Skeletal muscle tissue (tissue), 4 donors: ENCODE results near the gene SERPINB8. TPM values are rescaled to one million over a fixed set of nuclear protein-coding genes. Genes with fewer than 3 reads are reported as not detected.

ENCODE experiments used
- H3K27ac ChIP-seq: one replicate; pipeline ENCODE4 v1.7.0; 2013; ENCODE audit warnings: mild to moderate bottlenecking, low read depth, low read length, inconsistent platforms
- H3K27me3 ChIP-seq, 3 donors: one replicate each; pipeline ENCODE4 v1.7.0; 2013; ENCODE audit warnings: low read length in 3 of 3; ENCODE audit not compliant: control insufficient read depth in 3 of 3, insufficient read depth in 3 of 3
- H3K36me3 ChIP-seq, 3 donors: one replicate each; pipeline ENCODE4 v1.7.0; 2013; ENCODE audit warnings: low read length in 3 of 3; ENCODE audit not compliant: control insufficient read depth in 3 of 3, insufficient read depth in 3 of 3
- H3K4me1 ChIP-seq, 3 donors: one replicate each; pipeline ENCODE4 v1.7.0; 2013; ENCODE audit warnings: low read length in 3 of 3, mild to moderate bottlenecking in 3 of 3; ENCODE audit not compliant: control insufficient read depth in 3 of 3, insufficient read depth in 3 of 3
- H3K4me3 ChIP-seq, 3 donors: one replicate each; pipeline ENCODE4 v1.7.0; 2013; ENCODE audit warnings: low read length in 3 of 3
- H3K9ac ChIP-seq, 3 donors: one replicate each; pipeline ENCODE4 v1.7.0; 2013; ENCODE audit warnings: low read length in 3 of 3, mild to moderate bottlenecking in 3 of 3, moderate library complexity in 2 of 3, low read depth in 1 of 3
- H3K9me3 ChIP-seq, 3 donors: one replicate each; pipeline ENCODE4 v1.7.0; 2013; ENCODE audit warnings: low read length in 3 of 3; ENCODE audit not compliant: control insufficient read depth in 3 of 3
- total RNA-seq: library from RNA; depleted of rRNA; stranded (reverse); fragments of >200 nt; gene quantifications from one replicate; pipeline ENCODE4 v1.2.3, GENCODE V29; 2014
- donor health status: Osteomylitis.

Gene SERPINB8
- total RNA-seq, 1 donor from 2014 or later = 1.0 TPM

DNA sequence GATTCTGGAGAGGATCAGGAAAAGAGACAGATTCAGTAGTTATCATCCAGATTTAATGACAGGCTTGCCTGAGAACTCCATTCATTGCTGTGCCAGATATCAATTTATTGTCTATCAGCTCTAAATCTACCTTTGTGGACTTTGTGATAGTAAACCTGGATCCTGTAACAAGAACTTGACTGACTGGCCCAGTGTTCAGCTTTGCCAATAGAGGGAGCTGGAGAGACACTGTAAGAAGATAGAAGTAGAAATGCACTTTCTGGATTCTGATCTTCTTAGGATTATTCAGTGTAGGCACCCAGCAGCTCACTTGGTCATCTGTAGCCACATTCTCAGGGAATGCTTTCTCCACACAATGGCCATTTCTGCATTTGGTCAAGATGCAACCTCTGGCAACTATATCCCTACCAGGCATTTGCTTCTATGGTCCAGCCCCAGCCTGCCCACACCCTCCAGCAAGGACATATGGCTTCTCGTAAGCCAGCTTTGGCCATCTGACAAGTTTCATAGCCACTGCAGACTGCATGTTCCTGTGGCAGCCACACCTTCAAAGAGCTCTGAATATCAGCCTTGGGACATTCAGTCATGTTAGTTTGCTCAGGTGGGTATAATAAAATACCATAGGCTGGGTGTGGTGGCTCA lies 6.1 kb upstream of the SERPINB8 start:
- Histone ChIP-seq H3K4me3 (no peak overlapping the region), H3K4me1 (no peaks in the 10 kb centered on the region)

DNA sequence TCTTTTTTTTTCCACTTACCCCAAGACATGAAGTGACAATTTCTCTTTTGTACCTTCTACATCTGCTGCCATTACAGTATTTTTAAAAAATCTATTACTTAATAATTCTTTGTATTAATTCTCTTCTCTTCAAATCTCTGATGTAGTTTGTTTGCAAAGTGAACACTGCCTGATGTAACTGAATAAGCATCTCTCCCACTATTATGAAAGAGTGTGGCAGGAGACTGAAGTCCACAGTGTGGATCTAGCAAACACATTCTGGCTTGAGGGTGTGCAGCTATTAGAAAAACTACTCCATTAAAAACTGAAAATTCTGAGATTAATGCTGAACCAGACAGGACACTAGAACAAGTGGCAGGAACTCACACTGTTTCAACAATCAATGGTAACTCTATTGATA lies 5.0 kb upstream of the SERPINB8 start:
- Histone ChIP-seq H3K9me3 (no peaks in the 10 kb centered on the region), H3K4me1 (peaks cover 4% of the 10 kb centered on the region in 3 donors), H3K4me3 (no peak overlapping the region), H3K27ac (no peak overlapping the region), H3K27me3 (peaks cover 0 to 6% (median 4%) of the 10 kb centered on the region in 3 donors), H3K36me3 (no peaks in the 10 kb centered on the region), H3K9ac (no peak overlapping the region)

More for the DNA sequence above, 6.1 kb upstream of the SERPINB8 start:
- Histone ChIP-seq H3K27ac (no peak overlapping the region), H3K9ac (no peak overlapping the region), H3K36me3 (no peaks in the 10 kb centered on the region), H3K27me3 (peaks cover 0 to 6% (median 4%) of the 10 kb centered on the region in 3 donors), H3K9me3 (no peaks in the 10 kb centered on the region)

- Histone ChIP-seq H3K9ac (no peak overlapping the region), H3K4me3 (no peak overlapping the region)
Observed at GRCh38 chr18:63965716-63966330, 4.1 kb upstream of the SERPINB8 start.

GRCh38 chr18:63970809-63971205 lies 926 bp downstream of the SERPINB8 start:
- Histone ChIP-seq H3K4me1 (peaks cover 4 to 12% (median 5%) of the 10 kb centered on the region in 3 donors), H3K9ac (peak overlapping the region; percentile 37 to 86 (median 85)), H3K27ac (peak overlapping the region; percentile 95), H3K27me3 (no peaks in the 10 kb centered on the region), H3K4me3 (peak overlapping the region; percentile 69 to 83 (median 80)), H3K36me3 (no peaks in the 10 kb centered on the region), H3K9me3 (no peaks in the 10 kb centered on the region)

More at GRCh38 chr18:63965716-63966330, 4.1 kb upstream of the SERPINB8 start:
- H3K36me3 ChIP-seq = no peaks in the 10 kb centered on the region
- peaks cover 4 to 6% (median 5%) of the 10 kb centered on the region in 3 donors for H3K4me1 ChIP-seq
- H3K9me3 ChIP-seq = no peaks in the 10 kb centered on the region
- peaks cover 0 to 6% (median 4%) of the 10 kb centered on the region in 3 donors for H3K27me3 ChIP-seq
- no peak overlapping the region for H3K27ac ChIP-seq

- H3K9ac ChIP-seq = peak overlapping the region; percentile 37 to 86 (median 85)
- H3K4me3 ChIP-seq = peak overlapping the region; percentile 69 to 83 (median 80)
- H3K27me3 ChIP-seq = no peaks in the 10 kb centered on the region
- H3K36me3 ChIP-seq = no peaks in the 10 kb centered on the region
- H3K9me3 ChIP-seq = no peaks in the 10 kb centered on the region
- H3K4me1 ChIP-seq = peaks cover 4 to 12% (median 5%) of the 10 kb centered on the region in 3 donors
- H3K27ac ChIP-seq = peak overlapping the region; percentile 95
Observed at GRCh38 chr18:63971320-63972001, 1.6 kb downstream of the SERPINB8 start.

DNA sequence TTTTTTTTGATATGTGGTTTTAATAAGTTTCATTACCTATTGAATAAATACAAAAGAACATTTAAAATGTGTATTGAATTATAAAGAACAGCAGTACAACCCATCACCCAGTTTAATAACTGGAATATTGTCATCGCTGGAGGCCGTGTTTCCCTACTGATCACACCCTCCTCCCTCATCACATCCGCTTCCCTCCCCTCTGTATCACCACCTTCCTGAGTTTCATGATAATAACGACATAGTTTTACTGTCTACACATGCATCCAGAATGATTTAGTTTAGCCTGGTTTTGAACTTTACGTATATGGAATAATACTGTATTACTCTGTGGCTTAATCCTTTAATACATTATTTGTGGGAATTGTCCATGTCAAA lies 2.1 kb downstream of the SERPINB8 start:
- H3K27ac ChIP-seq = no peak overlapping the region
- no peaks in the 10 kb centered on the region for H3K9me3 ChIP-seq
- no peak overlapping the region for H3K4me3 ChIP-seq
- no peak overlapping the region for H3K9ac ChIP-seq
- no peaks in the 10 kb centered on the region for H3K36me3 ChIP-seq
- peaks cover 4 to 12% (median 5%) of the 10 kb centered on the region in 3 donors for H3K4me1 ChIP-seq
- H3K27me3 ChIP-seq = no peaks in the 10 kb centered on the region

GRCh38 chr18:63974991-63975390 lies 5.1 kb downstream of the SERPINB8 start:
- Histone ChIP-seq H3K4me1 (peaks cover 0 to 16% (median 2%) of the 10 kb centered on the region in 3 donors), H3K4me3 (no peak overlapping the region), H3K9me3 (no peaks in the 10 kb centered on the region), H3K27ac (peak overlapping the region; percentile 44), H3K9ac (no peak overlapping the region), H3K36me3 (no peaks in the 10 kb centered on the region), H3K27me3 (no peaks in the 10 kb centered on the region)

- H3K27ac ChIP-seq = peak overlapping the region; percentile 44
- peaks cover 0 to under 1% (median 0%) of the 10 kb centered on the region in 3 donors for H3K36me3 ChIP-seq
- H3K4me3 ChIP-seq = no peak overlapping the region
- no peaks in the 10 kb centered on the region for H3K9me3 ChIP-seq
- H3K9ac ChIP-seq = no peak overlapping the region
- no peaks in the 10 kb centered on the region for H3K27me3 ChIP-seq
- peaks cover 0 to 18% (median under 1%) of the 10 kb centered on the region in 3 donors for H3K4me1 ChIP-seq
Observed at GRCh38 chr18:63975628-63976027, 5.7 kb downstream of the SERPINB8 start.

DNA sequence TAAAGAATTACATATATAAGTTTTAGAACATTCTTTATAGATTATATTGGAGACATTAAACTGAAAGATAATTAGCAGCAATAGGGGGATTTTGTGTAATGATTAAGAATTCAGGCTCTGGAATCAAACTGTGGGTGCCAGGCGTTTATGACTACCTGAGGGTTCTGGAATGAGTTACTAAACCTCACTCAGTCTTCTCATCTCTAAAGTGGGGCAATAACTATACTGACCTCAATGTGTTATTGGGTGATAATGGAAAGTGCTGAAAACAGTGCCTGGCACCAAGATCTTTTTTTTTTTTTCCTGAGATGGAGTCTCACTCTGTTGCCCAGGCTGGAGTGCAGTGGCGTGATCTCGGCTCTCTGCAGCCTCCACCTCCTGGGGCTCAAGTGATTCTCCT lies 7.2 kb downstream of the SERPINB8 start:
- H3K9ac ChIP-seq = no peak overlapping the region
- H3K27me3 ChIP-seq = no peaks in the 10 kb centered on the region
- H3K27ac ChIP-seq = no peak overlapping the region
- H3K36me3 ChIP-seq = peaks cover 0 to 3% (median 0%) of the 10 kb centered on the region in 3 donors
- H3K4me3 ChIP-seq = no peak overlapping the region
- no peaks in the 10 kb centered on the region for H3K9me3 ChIP-seq
- peaks cover 0 to 10% (median 0%) of the 10 kb centered on the region in 3 donors for H3K4me1 ChIP-seq
